HT1080 (cell line): ENCODE data around the gene LRRFIP1. TPM values are rescaled to one million over a fixed set of nuclear protein-coding genes. Genes with fewer than 3 reads are reported as not detected.
A peak's percentile ranks its signal among the peaks of the same experiment; 100 is the strongest.
"Not testable (repeated sequence)": the region's sequence is repeated elsewhere in the genome, so short reads cannot be mapped to it uniquely, and the experiment has no call there.

Experiments
- DNase-seq: peaks from one replicate; pipeline ENCODE4 v3.0.0-alpha.2; 2015; ENCODE audit warnings: low read depth
- total RNA-seq: library from RNA; depleted of rRNA; stranded (reverse); fragments of >200 nt; shearing (Covaris generic); gene quantifications from 2 replicates; pipeline ENCODE4 v1.2.3, GENCODE V29; 2014

Gene LRRFIP1
- total RNA-seq, 1 experiment from 2014 or later, result 76.9 TPM

DNA sequence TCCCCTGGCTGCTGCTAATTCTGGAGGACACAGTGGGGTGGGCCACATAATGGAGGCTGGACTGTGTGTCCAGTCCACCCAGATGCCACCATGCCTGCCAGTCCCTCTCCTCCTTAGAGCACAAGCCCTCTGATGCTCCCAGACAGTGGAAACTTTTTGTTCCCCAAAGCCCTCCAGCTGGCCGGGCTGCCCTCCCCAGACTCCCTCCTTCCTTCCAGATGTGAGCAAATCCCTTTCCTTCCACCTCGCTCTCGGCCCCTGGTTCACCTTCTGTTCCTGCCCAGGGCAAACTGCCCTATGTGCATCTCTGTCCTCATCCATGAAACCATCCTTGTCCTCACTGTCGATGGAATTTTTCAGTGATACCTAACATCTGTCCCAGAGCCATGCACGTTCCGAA lies 33.9 kb downstream of the LRRFIP1 start:
- DNase-seq, result no peak

DNA sequence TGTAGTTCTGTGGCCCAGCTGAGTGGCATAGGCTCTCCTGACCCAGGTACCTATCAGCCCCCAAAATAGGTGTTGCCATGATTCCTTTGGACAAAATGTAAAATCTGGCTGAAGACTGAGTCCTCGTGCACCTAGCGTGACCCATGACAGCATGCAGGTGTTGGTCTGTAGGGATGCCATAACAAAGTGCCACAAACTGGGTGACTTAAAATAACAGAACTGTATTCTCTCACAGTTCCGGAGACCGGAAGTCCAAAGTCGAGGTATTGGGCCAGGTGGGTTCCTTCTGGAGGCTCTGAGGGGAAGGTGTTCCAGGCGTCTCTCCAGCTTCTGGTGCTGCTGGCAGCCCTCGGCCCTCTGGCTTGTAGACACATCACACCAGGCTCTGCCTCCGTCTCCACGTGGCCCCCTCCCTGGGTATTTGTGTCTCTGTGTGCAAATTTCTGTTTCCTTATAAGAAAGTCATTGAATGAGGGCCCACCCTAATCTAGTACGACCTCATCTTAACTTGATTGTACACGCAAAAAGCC lies 34.5 kb downstream of the LRRFIP1 start:
- DNase-seq, result no peak

DNA sequence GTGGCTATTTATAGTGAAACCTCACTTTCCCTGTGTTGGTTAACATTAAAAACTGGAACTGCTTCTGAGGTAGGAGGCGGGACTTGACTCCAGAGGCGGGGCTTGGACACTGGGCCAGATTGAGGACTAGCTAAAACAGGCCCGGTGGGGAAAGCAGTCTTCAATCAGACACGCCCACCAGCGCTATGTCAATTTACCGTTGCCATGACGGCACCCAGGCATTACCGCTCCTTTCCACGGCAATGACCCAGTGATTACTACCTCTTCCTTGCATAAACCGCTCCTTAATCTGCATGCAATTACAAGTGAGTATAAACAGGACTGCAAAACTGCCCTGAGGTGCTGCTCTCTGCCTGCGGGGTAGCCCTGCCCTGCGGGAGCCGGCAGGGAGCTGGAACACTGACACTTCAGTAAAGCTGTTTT lies 35.3 kb downstream of the LRRFIP1 start:
- DNase-seq, result peak; percentile 48

DNA sequence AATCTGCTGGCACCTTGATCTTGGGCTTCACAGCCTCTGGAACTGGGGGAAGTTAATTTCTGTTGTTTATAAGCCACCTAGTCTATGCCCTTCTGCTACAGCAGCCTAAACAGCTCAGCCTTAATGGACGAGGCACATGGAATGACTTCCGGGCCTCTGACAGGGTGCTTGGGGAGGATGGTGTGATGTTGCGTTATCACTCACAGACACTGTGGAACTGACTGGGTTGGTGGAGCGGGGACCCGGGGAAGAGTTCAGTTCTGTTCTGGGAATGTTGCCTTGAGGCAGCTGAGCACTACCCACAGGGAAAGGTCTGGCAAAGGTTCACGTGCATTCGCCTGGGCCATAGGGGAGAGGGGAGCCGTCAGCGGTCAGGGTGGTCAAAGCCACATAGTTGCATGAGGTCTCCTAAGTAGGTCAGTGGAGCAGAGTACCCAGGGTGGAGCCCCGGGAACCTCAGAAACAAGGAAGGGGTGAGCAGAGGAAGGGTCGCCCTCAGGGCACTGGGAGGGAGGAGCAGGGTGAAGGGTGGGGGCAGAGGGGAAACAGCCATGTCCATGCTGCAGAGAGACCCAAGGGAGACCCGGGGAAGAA lies 36.2 kb downstream of the LRRFIP1 start:
- no peak for DNase-seq

DNA sequence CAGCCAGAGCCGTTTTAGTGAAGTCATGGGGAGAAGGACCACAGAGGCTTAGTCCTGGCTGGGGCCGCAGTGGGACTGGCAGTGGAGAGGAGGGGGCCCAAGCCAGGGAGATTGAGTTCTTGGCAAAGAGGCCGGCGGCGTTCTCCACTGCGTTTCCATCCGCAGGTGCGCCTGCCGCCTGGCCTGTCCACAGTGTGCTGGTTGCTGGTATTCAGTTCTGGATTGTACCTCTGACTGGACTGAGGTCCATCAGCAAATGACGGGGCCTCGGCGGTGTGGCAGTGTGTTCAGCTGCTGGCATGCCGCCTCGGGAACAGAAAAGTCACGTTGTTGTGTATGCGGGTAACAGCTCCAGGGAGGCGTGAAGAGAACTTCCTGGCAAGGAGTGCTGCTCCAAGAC lies 36.8 kb downstream of the LRRFIP1 start:
- DNase-seq, result no peak

DNA sequence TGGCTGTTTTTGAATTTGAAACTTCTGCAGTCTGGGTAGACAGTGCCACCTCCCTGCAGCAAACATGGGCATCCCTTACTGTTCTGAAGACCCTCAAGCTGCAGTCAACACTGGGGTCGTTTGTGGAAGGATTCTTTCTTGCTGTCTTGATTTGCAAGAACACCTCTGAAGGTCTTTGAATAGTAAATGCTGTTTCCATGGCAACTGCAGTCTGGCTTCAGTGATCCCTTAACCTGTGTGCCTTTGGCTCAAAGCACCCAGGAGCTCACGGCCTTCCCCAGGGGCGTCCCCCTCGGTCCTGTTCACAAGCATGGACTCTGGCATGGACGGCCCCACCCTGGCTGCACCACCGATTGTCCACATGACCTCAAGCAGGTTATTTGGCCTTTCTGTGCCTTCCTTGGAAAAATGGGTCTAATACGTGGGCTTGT lies 38.3 kb downstream of the LRRFIP1 start:
- DNase-seq, result no peak

DNA sequence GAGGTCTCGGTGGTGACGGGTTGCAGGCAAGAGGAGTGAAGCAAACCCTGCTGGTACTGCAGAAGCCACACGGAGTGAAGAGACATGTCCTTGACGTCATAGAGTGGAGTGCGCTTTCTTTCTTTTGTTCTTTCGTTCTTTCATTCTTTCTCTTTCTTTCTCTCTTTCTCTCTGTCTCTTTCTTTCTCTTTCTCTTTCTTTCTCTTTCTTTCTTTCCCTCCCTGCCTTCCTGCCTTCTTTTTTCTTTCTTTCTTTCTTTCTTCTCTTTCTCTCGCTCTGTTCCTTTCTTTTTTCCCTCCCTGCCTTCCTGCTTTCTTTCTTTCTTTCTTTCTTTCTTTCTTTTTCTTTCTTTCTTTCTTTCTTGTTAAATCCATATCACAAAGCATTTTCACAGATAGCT lies 39.2 kb downstream of the LRRFIP1 start:
- DNase-seq, result no peak

DNA sequence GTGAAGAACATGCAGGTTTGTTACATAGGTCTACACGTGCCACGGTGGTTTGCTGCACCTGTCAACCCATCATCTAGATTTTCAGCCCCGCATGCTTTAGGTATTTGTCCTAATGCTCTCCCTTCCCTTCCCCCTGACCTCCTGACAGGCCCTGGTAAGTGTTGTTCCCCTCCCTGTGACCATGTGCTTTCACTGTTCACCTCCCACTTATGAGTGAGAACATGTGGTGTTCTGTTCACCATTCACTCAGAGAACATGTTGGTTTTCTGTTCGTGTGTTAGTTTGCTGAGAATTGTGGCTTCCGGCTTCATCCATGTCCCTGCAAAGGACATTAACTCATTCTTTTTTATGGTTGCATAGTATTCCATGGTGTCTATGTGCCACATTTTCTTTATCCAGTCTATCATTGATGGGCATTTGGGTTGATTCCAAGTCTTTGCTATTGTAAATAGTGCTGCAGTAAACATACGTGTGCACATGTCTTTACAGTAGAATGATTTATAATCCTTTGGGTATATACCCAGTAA lies 39.7 kb downstream of the LRRFIP1 start:
- not testable (repeated sequence) for DNase-seq

DNA sequence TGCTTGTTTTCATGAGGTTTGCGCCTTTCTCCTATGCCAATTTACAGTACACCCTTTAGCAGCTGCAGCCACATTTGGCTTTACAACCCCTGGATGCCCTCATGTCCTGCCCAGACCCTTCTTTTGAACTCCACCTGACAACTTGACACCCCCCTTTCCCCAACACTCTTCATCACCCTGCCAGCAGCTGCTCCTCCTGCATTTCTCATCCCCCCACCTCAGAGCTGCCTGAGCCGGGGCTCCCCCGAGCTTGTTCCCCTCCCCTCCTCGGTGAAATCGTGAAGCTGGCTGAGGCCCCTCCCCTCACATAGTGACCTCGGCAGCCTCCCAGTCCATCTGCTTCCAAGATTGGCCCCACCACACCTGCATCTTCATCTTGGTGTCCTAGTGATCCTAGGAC lies 40.5 kb downstream of the LRRFIP1 start:
- DNase-seq, result no peak

DNA sequence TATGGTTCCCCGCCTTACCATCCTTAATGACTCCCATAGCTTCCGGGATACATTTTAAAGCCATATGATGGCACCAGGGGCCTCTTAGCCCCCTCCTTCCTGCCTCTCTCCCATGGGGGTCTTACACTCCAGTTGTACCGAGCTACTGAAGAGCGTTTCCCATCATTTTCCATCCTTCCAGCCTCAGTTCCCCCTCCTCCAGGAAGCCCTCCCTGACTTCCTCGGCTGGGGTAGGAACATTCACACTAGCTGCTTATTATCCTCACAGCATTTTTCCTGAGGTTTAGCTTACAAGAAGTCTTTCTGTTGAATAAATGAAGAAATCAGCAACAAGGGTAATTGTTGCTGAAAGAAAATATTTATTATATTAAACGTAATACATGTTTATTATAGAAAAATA lies 41.1 kb downstream of the LRRFIP1 start:
- no peak for DNase-seq

DNA sequence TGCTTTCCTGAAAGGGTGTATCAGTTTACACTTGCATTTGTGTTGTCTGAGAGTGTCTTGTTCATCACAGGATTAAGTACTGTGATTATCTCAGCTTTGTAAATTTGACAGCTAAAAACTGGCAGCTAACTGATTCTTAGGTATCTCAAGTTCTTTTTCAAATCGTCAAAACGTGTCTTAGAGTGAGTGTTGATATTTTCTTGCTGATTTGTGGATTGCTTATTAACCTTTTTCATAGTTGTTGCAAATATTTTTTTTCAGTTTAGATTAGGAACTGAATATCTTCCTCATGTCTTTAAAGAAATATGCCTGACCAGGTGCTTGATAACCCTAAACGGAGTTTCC lies 41.9 kb downstream of the LRRFIP1 start:
- no peak for DNase-seq

DNA sequence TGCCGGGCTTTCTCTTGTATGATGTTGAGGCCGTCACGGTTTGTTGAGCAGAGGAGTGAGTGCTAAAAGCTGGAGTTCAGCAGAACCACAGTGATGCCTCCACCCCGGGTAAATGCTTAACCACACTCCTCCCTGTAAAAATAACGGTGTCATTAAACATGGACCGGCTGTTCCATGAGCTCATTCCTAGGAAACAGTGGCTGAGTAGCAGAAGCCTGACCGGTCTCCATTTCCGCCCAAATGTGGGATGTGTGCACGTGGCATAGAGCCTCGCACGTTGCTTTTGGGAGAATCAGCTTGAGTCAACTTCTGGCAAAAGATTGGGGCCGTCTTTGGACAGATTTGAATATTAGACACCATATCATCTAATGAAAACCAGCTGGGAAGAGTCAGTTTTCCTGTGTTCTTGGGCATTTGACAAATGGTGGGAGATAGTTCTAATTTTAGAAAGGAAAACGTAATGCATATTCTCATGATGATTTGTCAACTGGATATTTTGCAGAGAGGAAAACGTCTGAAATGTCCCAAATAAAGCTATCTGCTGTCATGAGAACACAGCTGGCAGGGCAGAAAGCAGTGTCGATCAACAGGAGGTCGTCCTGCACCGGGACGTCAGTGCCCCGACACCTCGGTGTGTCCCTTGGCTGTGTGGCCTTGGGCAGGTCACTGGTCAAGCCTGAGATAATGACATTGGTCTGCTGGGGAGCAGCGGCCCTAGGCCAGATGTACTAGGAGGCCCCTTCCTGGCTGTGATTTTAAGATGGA lies 42.4 kb downstream of the LRRFIP1 start:
- no peak for DNase-seq

DNA sequence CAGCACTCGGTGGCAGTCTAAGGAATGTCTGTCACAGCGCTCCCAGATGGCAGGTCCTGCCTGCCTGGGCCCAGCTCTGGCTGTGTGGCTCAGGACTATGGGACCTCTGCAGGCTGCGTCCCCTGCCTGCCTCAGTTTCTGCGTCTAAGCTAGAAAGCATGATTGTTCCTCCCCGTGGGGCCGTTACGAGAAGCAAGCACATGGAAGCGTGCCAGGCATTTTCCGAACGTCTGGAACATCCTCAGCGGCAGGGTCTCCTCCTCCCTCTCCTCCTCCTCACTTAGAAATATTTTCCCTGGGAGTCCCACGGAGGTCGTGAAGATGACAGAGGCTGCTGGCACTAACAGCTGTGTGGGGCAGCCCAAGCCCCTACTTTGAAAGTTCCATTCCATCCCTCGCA lies 43.3 kb downstream of the LRRFIP1 start:
- DNase-seq, result no peak

DNA sequence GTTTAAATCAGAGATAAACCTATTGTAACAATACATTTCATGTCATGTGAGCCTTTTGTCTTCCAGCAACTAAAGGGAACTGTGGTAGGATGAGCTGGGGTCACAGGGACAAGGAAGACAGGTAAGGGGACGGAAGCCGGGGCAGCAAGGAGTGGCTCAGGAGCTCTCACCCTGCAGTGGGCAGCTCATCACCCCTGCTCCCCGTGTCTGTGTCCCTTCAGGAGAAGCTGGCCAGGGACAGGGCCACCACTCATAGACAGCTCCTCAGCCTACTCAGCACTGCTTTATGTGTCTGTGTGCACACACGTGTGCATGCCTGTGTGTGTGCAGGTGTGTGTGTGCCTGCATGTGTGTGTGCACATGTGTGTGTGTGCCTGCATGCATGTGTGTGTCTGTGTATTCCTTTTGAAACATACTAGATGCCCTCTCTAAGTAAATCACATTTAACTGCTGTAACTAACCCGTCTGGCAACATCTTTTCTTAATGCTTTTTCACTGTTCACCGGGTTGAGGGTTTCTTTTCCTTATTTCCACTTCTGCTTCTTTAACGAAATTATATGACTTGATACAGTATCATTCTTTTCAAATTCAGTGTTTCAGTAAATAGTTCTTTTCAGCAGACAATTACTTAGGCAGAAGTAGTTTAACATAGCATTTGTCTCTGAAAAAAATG lies 44.2 kb downstream of the LRRFIP1 start:
- DNase-seq, result no peak

DNA sequence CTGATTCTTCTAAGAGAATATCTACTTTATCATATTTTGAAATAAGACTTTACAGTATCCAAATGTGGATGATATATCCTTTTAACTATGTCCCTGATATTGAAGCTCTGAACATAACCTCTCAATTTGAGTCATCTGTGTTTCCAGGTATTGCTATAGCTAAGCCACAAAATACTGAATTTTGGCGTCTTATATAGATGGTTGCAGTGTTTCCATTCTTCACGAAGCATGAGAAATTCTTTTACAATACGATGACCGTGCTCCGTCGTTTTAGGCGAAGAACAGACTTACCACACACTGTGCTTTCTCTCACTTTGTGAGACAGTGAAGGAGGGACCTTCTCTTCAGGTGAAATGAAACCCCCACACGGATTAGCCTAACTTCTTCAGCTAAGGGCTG lies 45.3 kb downstream of the LRRFIP1 start:
- no peak for DNase-seq

DNA sequence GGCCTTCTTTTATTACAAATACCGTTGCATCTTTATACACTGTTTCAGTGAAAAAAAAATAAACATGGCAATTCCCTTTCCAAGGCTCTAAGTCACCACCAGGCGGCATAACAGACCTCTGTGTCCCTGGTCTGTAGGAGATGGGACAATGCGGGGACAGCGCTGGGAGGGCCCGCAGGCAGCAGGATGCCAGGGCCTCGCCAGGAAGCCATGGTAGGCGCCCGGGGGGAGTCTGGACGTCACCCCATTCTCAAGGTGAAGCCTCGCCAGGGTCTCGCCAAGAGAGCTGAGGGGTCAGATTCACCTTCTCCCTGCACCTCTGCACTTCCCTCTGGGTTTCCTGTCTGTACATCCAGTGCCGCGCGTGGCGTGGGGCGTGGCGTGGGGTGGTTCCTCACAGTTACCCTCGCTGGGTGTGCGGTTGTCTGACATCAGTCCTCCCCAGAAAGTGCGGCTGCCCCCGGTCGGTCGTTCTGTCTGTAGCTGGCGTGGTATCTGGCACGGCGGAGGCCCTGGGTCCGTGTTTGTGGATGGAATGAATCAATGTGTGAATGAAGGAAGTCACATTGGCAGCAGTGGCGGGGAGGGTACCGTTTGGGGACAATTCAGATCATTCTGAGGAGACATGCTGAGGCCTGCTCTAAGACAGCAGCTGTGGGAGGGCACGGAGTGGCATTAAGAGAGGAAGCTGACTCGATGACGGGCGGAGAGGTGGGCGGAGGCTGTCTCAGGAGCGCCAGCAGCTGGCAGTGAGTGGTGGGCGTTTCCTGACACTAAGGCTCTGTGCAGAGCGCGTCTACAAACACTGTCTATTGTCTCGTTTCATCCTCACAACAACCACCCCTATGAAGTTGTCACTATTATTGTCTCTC lies 46.0 kb downstream of the LRRFIP1 start:
- peak; percentile 53 for DNase-seq

DNA sequence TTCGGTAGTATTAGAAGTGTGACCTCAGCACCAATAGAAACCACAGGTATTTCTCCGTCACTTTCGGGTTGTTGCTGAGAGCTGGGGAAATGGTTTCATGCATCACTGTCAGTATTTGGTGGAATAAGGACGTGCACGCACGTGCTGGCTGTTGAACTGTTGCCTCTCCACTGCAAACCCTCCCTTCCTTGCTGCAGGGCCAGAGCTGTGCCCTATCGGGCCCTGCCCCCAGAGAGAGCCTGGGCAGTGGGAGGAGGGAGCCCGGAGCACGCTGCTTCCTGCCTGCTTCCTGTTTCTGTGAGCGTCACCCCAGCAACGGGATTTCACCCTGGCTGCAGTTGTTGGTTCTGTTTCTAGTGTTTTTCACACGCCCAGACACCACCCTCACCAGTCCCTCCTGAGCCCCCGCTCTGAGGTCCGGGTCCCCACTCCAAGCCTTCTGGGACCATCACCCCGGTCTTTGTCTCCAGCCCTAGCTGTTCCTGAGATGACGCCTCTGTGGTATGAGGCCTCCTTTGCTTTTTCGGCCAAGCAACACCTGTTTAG lies 47.4 kb downstream of the LRRFIP1 start:
- DNase-seq, result peak; percentile 90

DNA sequence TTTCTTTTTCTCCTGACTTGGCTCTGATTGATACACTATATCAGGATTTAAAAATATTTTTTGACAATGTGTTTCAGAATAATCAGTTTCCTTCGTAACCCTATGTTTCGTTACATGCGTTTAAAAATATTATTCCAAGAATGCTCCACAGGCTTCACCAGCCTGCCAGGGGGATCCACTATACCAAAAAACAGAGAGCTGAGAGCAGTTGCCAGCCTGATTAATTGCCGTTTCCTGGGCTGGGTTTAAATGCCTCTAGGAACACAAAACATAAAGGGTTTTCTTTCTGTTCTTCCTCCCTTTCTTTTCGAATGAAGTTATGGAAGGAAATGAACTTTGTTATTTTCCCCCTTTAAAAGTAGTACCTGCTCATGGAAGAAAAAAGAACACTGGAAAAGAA lies 47.9 kb downstream of the LRRFIP1 start:
- no peak for DNase-seq

DNA sequence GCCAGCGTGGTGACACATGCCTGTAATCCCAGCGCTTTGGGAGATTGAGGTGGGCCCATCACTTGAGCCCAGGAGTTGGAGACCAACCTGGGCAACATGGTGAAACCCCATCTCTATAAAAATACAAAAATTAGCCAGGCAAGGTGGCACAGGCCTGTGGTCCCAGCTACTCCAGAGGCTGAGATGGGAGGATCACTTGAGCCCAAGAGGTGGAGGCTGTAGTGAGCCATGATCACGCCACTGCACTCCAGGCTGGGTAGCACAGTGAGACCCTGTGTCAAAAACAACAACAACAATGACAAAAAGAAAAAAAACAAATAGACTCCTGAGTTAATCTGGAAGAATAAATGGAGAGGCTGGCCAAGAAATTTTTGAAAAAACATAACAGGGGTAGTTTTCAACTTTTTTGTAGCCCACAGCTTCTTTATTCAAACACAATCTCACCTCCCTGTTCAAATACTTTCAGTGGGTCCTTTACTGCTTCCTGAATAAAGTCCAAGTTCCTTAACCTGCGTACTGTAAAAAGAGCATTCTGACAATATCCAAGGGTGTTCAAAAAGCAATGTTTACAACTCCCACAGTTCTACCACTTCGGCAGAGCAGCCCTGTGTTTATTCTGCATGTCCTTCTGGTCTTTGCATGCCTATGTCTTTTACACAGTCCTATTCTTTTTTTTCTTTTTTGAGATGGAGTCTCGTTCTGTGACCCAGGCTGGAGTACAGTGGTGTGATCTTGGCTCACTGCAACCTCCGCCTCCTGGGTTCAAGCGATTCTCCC lies 53.5 kb downstream of the LRRFIP1 start:
- no peak for DNase-seq

DNA sequence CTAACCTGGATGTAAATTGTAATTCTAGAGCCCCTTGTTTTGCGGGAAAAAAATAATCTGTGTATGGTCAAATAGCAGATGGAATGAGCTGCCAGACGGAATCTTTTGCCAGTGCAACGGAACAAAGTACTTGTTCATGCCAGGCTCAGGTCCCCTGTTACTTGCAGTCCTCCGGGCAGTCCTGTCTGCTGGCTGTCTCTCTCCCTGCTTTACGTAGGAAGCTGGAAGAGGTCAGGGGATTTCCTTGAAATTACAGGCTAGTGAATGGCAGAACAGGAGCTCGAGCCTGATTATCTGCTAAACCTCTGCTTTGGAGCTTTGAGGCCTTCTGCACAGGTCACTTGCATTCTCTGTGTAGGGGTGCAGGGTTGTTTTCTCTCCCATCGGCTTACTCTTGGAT lies 54.8 kb downstream of the LRRFIP1 start:
- DNase-seq, result no peak
